ENCODE results near the gene ACP4. TPM values are rescaled to one million over a fixed set of nuclear protein-coding genes. Genes with fewer than 3 reads are reported as not detected.

Gene ACP4
- polyA plus RNA-seq, 1 donor: 0.09 TPM

DNA sequence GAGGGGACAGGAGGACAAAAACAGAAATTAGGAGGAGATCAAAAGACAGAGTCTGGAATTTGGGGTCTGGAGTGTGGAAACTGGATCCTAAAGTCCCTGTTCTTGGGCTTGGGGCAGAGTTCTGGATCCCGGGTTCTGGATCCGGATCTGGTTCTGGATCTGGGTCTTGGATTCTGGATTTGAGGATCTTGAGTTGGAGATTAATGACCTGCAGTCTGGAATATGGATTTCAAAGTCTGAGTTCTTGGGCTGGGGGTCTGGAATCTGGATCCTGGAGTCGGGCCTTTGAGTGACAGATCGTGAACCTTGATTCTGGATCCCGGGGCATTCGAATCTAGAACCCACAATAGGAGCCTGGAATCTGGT lies 43.6 kb downstream of the ACP4 start:
- no CpG with 5 or more reads among the region's 6 CpGs for WGBS (ENCODE audit: insufficient coverage, low lambda C conversion rate)
- Histone ChIP-seq H3K4me3 (ENCODE audit: low read length) (no peak overlapping the region), H3K9me3 (ENCODE audit: control insufficient read depth, low read depth, low read length) (no peaks in the 10 kb centered on the region), H3K27ac (ENCODE audit: low read length) (no peak overlapping the region), H3K4me1 (ENCODE audit: control insufficient read depth, insufficient read depth, low read length) (peaks cover 6% of the 10 kb centered on the region), H3K27me3 (ENCODE audit: control insufficient read depth, insufficient read depth, low read length) (peaks cover 17% of the 10 kb centered on the region), H3K36me3 (ENCODE audit: control insufficient read depth, insufficient read depth, low read length) (no peaks in the 10 kb centered on the region)
- no peak for DNase-seq

DNA sequence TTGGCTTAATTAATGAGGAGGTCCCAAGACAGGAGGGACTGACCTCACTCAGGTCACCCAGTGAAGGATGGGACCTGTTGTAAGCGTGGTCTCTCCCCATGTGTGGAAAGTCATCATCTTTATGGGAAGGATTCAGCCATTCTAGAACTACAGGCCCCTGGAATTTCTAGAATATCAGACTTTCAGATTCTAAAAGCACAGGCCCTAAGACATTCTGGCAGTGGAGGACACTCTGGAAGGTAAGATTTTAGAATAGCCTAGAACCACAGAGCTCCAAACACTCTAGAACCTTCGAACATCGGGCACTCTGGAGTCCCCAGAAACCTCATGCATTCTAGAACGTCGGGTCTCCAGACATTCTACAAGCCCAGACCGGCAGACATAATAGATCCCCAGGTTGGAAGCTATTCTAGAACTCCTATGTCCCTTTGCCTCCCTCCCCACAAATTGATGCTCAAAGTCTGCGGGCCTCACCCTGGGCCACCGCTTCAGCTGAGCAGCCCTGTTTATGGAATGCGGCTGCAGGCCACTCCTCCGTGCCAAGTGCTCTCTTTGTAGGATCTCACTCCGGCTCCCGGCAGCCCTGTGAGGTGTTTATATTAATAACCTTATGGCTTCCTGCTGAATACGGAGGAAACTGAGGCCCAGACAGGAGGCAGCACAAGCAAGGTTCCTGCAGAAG lies 45.0 kb downstream of the ACP4 start:
- DNase-seq: no peak
- Histone ChIP-seq H3K4me1 (ENCODE audit: control insufficient read depth, insufficient read depth, low read length) (peaks cover 6% of the 10 kb centered on the region), H3K27me3 (ENCODE audit: control insufficient read depth, insufficient read depth, low read length) (peaks cover 17% of the 10 kb centered on the region), H3K36me3 (ENCODE audit: control insufficient read depth, insufficient read depth, low read length) (no peaks in the 10 kb centered on the region), H3K4me3 (ENCODE audit: low read length) (peak overlapping the region; percentile 56), H3K27ac (ENCODE audit: low read length) (no peak overlapping the region), H3K9me3 (ENCODE audit: control insufficient read depth, low read depth, low read length) (peaks cover 2% of the 10 kb centered on the region)
- no CpG with 5 or more reads among the region's 13 CpGs for WGBS (ENCODE audit: insufficient coverage, low lambda C conversion rate)

DNA sequence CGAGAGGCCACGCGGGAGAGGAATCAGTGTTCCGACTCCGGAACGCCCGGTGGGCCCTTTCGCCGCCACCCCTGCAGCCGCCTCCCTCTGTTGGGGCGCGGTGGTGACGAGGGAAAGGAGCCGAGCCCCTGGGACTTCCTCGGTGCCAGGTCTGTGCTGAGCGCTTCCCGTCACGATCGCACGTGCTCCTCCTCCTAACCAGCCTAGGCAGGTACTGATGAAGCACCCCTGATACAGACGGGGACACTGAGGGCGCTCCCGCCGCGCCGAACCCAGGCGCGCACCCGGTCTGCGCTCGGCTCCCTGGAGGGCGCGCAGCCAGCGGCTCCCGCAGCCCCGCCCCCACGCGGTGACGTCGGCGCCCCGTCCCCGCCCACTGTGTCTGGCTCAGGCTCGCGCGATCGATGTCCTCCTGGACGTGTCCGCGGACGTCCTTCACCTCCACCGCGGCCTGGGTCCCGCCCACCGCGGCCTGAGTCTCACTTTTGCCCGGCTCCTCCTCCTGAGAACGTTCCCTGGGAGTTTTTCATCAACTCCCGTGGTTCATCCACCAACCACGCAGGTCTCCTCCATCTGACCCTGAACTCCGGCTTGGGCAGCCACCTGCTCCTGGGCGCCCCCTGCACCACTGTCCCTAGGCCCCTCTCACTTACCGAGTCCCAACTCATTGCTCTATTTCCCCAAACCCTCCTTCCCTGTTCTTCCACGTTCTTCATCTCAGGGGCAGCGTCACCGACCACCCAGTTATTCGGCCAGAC lies 45.7 kb downstream of the ACP4 start:
- Histone ChIP-seq H3K4me3 (ENCODE audit: low read length) (peak overlapping the region; percentile 56), H3K27me3 (ENCODE audit: control insufficient read depth, insufficient read depth, low read length) (peaks cover 17% of the 10 kb centered on the region), H3K27ac (ENCODE audit: low read length) (no peak overlapping the region), H3K9me3 (ENCODE audit: control insufficient read depth, low read depth, low read length) (peaks cover 2% of the 10 kb centered on the region), H3K4me1 (ENCODE audit: control insufficient read depth, insufficient read depth, low read length) (peaks cover 6% of the 10 kb centered on the region), H3K36me3 (ENCODE audit: control insufficient read depth, insufficient read depth, low read length) (no peaks in the 10 kb centered on the region)
- 20% methylated on average over 2 of the region's 67 CpGs for WGBS (ENCODE audit: insufficient coverage, low lambda C conversion rate)
- DNase-seq: peak; percentile 60 to 79

DNA sequence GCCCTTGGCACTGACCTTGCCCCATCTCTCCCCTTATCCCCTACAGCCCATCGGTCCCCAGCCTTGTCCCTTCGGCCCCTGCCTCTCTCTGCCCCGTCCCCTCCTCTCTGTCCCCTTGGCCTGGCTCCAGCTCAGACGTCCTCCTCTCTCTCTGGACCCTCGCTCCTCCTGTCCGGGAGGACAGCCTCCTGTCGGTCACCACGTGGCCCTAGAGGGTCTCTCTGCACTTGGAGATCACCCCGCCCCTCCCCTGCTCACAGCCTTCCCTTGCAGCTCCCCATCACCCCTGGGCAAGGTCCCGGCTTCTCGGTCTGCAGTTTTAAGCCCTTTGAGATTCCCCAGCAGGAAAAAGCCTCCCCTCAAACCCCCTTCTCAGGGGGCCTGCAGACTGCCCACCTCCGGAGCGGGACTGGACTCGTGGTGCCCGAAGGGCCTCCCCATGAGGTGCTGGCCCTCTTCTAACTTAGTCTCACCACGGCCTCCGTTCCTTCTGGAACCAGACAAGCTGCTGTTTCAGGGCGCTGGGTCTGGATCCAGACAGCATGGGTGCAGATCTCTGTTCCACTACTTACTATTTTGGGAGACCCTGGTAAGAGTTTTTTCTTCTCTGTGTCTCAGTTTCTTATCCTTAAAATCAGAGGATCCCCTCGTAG lies 46.5 kb downstream of the ACP4 start:
- Histone ChIP-seq H3K27me3 (ENCODE audit: control insufficient read depth, insufficient read depth, low read length) (peaks cover 17% of the 10 kb centered on the region), H3K4me3 (ENCODE audit: low read length) (no peak overlapping the region), H3K36me3 (ENCODE audit: control insufficient read depth, insufficient read depth, low read length) (no peaks in the 10 kb centered on the region), H3K9me3 (ENCODE audit: control insufficient read depth, low read depth, low read length) (peaks cover 2% of the 10 kb centered on the region), H3K4me1 (ENCODE audit: control insufficient read depth, insufficient read depth, low read length) (peaks cover 6% of the 10 kb centered on the region), H3K27ac (ENCODE audit: low read length) (no peak overlapping the region)
- DNase-seq: no peak
- no CpG with 5 or more reads among the region's 19 CpGs for WGBS (ENCODE audit: insufficient coverage, low lambda C conversion rate)

DNA sequence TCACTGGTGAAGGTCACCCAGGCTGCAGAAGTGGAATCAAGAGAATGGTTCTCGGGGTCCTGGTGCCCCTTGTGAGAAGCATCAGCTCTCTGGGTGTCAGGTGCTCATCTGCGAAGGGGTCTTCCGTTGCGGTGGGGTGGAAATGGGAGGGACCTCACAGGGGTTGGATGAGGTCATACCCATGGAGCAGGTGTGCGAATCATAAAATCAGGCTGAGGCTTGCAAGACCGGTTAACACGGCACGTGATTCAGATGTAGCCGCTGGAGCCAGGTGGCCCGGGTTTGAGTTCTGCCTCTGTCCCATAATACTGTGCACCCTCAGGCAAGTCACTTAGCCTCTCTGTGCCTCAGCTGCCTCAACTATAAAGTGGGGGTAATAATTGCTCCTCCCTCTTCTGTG lies 47.1 kb downstream of the ACP4 start:
- DNase-seq: no peak
- peaks cover 17% of the 10 kb centered on the region for H3K27me3 ChIP-seq (ENCODE audit: control insufficient read depth, insufficient read depth, low read length)

DNA sequence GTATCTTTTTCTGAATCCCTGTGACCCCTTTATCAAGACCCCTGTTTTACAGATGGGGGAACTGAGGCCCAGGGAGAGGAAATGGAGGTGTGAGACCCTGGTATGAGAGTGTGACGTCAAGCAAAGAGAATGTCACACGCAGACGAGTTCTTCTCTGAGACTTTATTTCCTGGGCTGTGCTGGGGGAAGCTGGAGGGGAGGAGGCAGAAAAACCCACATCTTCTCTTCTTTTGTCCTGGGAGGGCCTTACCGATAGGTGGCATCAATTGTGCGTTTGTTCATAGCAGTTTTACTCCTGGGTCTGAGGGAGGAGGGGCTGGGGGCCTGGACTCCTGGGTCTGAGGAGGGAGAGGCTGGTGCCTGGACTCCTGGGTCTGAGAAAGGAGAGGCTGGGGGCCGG lies 48.0 kb downstream of the ACP4 start:
- no peaks in the 10 kb centered on the region for H3K36me3 ChIP-seq (ENCODE audit: control insufficient read depth, insufficient read depth, low read length)
- peaks cover 2% of the 10 kb centered on the region for H3K9me3 ChIP-seq (ENCODE audit: control insufficient read depth, low read depth, low read length)
- H3K4me1 ChIP-seq (ENCODE audit: control insufficient read depth, insufficient read depth, low read length): peaks cover 6% of the 10 kb centered on the region
- H3K4me3 ChIP-seq (ENCODE audit: low read length): no peak overlapping the region
- no peak overlapping the region for H3K27ac ChIP-seq (ENCODE audit: low read length)
- 20% methylated on average over 3 of the region's 6 CpGs for WGBS (ENCODE audit: insufficient coverage, low lambda C conversion rate)
- H3K27me3 ChIP-seq (ENCODE audit: control insufficient read depth, insufficient read depth, low read length): peaks cover 17% of the 10 kb centered on the region
- no peak for DNase-seq

More for the DNA sequence above, 47.1 kb downstream of the ACP4 start:
- WGBS (ENCODE audit: insufficient coverage, low lambda C conversion rate): no CpG with 5 or more reads among the region's 10 CpGs
- Histone ChIP-seq H3K9me3 (ENCODE audit: control insufficient read depth, low read depth, low read length) (peaks cover 2% of the 10 kb centered on the region), H3K36me3 (ENCODE audit: control insufficient read depth, insufficient read depth, low read length) (no peaks in the 10 kb centered on the region), H3K27ac (ENCODE audit: low read length) (no peak overlapping the region), H3K4me1 (ENCODE audit: control insufficient read depth, insufficient read depth, low read length) (peaks cover 6% of the 10 kb centered on the region), H3K4me3 (ENCODE audit: low read length) (no peak overlapping the region)

DNA sequence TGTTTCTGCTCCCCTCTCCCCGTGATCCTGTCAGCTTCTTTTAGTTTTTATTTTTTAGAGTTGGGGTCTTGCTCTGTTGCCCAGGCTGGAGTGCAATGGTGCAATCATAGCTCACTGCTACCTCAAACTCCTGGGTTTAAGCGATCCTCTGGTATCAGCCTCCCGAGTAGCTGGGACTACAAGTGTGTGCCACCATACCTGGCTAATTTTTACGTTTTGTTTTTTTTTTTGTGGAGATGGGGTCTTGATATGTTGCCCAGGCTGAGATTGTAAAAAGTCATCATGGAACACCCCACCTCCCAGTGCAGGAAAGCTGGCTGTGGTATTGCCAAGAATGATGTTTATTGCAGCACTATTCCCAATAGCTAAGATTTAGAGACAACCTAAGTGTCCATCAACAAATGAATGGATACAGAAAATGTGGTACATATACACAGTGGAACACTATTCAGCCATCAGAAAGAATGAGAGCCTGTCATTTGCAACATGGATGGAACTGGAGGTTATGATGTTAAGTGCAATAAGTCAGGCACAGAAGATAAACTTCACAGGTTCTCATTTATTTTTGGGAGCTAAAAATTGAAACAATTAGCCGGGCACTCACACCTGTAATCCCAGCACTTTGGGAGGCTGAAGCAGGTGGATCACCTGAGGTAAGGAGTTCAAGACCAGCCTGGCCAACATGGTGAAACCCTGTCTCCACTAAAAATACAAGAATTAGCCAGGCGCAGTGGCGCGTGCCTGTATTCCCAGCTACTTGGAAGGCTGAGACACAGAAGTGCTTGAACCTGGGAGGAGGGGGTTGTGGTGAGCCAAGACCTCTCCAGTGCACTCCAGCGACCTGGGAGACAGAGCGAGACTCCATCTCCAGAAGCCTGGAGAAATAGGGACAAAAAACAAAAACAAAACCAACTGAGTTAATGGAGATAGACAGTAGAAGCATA lies 49.8 kb downstream of the ACP4 start:
- Histone ChIP-seq H3K9me3 (ENCODE audit: control insufficient read depth, low read depth, low read length) (peaks cover 10% of the 10 kb centered on the region), H3K36me3 (ENCODE audit: control insufficient read depth, insufficient read depth, low read length) (no peaks in the 10 kb centered on the region), H3K27ac (ENCODE audit: low read length) (no peak overlapping the region), H3K4me3 (ENCODE audit: low read length) (no peak overlapping the region), H3K27me3 (ENCODE audit: control insufficient read depth, insufficient read depth, low read length) (peaks cover 16% of the 10 kb centered on the region), H3K4me1 (ENCODE audit: control insufficient read depth, insufficient read depth, low read length) (peaks cover 6% of the 10 kb centered on the region)
- WGBS (ENCODE audit: insufficient coverage, low lambda C conversion rate): 73% methylated on average over 3 of the region's 10 CpGs
- no peak for DNase-seq

DNA sequence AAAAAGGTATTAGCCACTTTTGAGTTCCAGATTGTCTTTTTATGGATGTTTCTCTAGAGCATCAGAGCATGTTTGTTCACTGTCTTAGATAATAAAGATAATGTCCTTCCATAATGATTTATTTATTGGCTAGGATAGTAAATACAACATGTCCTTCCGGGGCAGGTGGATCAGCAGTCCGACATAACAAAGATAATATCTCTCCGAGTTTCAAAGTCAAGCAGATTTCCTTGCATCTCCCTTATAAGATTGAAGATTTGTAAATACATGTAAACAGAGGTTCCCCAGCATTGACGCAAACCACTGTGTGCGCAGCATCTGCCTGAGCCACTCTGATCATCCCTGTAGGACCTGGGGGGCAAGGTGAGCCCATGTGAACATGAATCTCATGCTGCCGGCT lies 51.9 kb downstream of the ACP4 start:
- H3K27me3 ChIP-seq (ENCODE audit: control insufficient read depth, insufficient read depth, low read length): no peaks in the 10 kb centered on the region
- H3K36me3 ChIP-seq (ENCODE audit: control insufficient read depth, insufficient read depth, low read length): no peaks in the 10 kb centered on the region
- no peak overlapping the region for H3K4me3 ChIP-seq (ENCODE audit: low read length)
- H3K4me1 ChIP-seq (ENCODE audit: control insufficient read depth, insufficient read depth, low read length): no peaks in the 10 kb centered on the region
- no peak for DNase-seq
- WGBS (ENCODE audit: insufficient coverage, low lambda C conversion rate): no CpG with 5 or more reads among the region's 6 CpGs
- H3K9me3 ChIP-seq (ENCODE audit: control insufficient read depth, low read depth, low read length): peaks cover 10% of the 10 kb centered on the region
- no peak overlapping the region for H3K27ac ChIP-seq (ENCODE audit: low read length)

DNA sequence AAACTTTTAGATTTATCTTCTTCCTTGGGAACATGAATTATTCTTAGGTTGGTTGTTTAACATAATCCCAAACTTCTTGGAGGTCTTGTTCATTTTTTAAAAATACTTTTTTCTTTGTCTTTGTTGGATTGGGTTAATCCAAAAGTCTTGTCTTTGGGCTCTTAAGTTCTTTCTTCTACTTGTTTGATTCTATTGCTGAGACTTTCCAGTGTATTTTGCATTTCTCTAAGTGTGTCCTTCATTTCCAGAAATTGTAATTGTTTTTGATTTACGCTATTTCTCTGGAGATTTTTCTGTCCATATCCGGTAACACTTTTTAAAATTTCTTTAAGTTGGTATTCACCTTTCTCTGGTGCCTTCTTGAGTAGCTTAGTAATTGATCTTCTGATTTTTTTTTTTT lies 53.0 kb downstream of the ACP4 start:
- Histone ChIP-seq H3K9me3 (ENCODE audit: control insufficient read depth, low read depth, low read length) (peaks cover 10% of the 10 kb centered on the region), H3K27ac (ENCODE audit: low read length) (no peak overlapping the region), H3K27me3 (ENCODE audit: control insufficient read depth, insufficient read depth, low read length) (no peaks in the 10 kb centered on the region), H3K4me3 (ENCODE audit: low read length) (no peak overlapping the region), H3K4me1 (ENCODE audit: control insufficient read depth, insufficient read depth, low read length) (no peaks in the 10 kb centered on the region), H3K36me3 (ENCODE audit: control insufficient read depth, insufficient read depth, low read length) (no peaks in the 10 kb centered on the region)
- 100% methylated on average over 2 of the region's 2 CpGs for WGBS (ENCODE audit: insufficient coverage, low lambda C conversion rate)
- DNase-seq: no peak

DNA sequence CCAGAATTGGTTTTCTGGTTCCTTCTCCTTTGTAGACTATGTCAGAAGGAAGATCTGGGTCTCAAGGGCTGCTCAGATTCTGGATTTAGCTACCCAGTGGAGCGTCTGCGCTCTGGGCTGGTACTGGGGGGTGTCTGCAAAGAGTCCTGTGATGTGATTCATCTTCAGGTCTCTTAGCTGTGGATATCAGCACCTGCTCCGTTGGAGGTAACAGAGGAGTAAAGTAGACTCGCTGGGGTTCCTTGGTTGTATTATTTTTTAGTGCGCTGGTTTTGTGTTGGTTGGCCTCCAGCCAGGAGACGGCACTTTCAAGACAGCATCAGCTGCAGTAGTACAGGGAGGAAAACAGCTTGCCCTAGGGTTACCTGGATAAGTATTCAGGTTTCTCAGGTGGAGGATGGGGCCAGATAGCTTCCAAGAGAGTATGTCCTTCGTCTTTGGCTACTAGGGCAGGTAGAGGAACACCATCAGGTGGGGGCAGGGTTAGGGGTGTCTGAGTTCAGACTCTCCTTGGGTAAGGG lies 53.5 kb downstream of the ACP4 start:
- no CpG with 5 or more reads among the region's 7 CpGs for WGBS (ENCODE audit: insufficient coverage, low lambda C conversion rate)
- Histone ChIP-seq H3K4me1 (ENCODE audit: control insufficient read depth, insufficient read depth, low read length) (no peaks in the 10 kb centered on the region), H3K27me3 (ENCODE audit: control insufficient read depth, insufficient read depth, low read length) (no peaks in the 10 kb centered on the region), H3K36me3 (ENCODE audit: control insufficient read depth, insufficient read depth, low read length) (no peaks in the 10 kb centered on the region), H3K27ac (ENCODE audit: low read length) (no peak overlapping the region), H3K4me3 (ENCODE audit: low read length) (no peak overlapping the region), H3K9me3 (ENCODE audit: control insufficient read depth, low read depth, low read length) (peaks cover 10% of the 10 kb centered on the region)
- no peak for DNase-seq

Measured in large intestine (tissue), 3 donors.